SJSA1 (cell line): ENCODE data around the gene UBIAD1. TPM values are rescaled to one million over a fixed set of nuclear protein-coding genes. Genes with fewer than 3 reads are reported as not detected.

ENCODE experiments used
- DNase-seq, 2 experiments: peaks; one replicate each; pipeline ENCODE4 v3.0.0-alpha.2; 2015 to 2020; ENCODE audit warnings: low spot score in 2 of 2, low read depth in 1 of 2
- H3K27ac ChIP-seq: fragments of 250-450 bp; sonication (Bioruptor Pico); 2 replicates; pipeline ENCODE4 v1.5.1; 2020; ENCODE audit warnings: mild to moderate bottlenecking, moderate library complexity
- H3K27me3 ChIP-seq: fragments of 250-450 bp; sonication (Bioruptor Pico); replicated peaks from 2 replicates; pipeline ENCODE4 v1.5.1; 2020; ENCODE audit warnings: mild to moderate bottlenecking, moderate library complexity
- H3K36me3 ChIP-seq: fragments of 250-450 bp; sonication (Bioruptor Pico); 2 replicates; pipeline ENCODE4 v1.5.1; 2020; ENCODE audit warnings: mild to moderate bottlenecking
- H3K4me1 ChIP-seq: fragments of 250-450 bp; sonication (Bioruptor Pico); replicated peaks from 2 replicates; pipeline ENCODE4 v1.6.1; 2021; ENCODE audit warnings: mild to moderate bottlenecking
- H3K4me3 ChIP-seq: fragments of 250-450 bp; sonication (Bioruptor Pico); 2 replicates; pipeline ENCODE4 v1.5.1; 2020; ENCODE audit warnings: mild to moderate bottlenecking
- H3K9me3 ChIP-seq: fragments of 250-450 bp; sonication (Bioruptor Pico); replicated peaks from 2 replicates; pipeline ENCODE4 v1.5.1; 2020; ENCODE audit warnings: mild to moderate bottlenecking
- total RNA-seq: library from RNA; depleted of rRNA; stranded (reverse); fragments of >200 nt; shearing (Covaris generic); gene quantifications from 2 replicates; pipeline ENCODE4 v1.2.3, GENCODE V29; 2014

UBIAD1 gene
- total RNA-seq, 1 experiment from 2014 or later: 12.3 TPM

- H3K27ac ChIP-seq: no peak overlapping the region
- no peaks in the 10 kb centered on the region for H3K36me3 ChIP-seq
- DNase-seq: no peak
- peaks cover 25% of the 10 kb centered on the region; the same call in 1 of the 2 replicates for H3K27me3 ChIP-seq
- H3K4me3 ChIP-seq: no peak overlapping the region
- no peaks in the 10 kb centered on the region for H3K9me3 ChIP-seq
- no peaks in the 10 kb centered on the region for H3K4me1 ChIP-seq
Observed at GRCh38 chr1:11308699-11309224, 35.8 kb downstream of the UBIAD1 start.

DNA sequence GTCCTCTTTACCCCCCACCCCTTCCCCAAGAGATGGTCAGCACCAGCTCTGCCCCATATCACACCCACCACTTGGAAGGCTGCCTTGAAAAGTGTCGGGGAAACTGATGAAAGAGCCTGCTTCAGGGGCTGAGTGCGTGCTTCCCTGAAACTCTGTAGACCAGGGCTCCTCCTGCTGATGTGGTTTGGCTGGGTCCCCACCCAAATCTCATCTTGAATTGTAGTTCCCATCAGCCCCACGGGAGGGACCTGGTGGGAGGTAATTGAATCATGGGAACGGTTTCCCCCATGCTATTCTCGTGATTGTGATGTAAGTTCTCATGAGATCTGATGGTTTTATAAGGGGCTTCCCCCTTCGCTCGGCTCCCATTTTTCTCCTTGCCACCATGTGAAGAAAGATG, 36.4 kb downstream of the UBIAD1 start:
- Histone ChIP-seq H3K27me3 (peaks cover 25% of the 10 kb centered on the region), H3K4me3 (no peak overlapping the region), H3K9me3 (no peaks in the 10 kb centered on the region), H3K27ac (no peak overlapping the region), H3K4me1 (no peaks in the 10 kb centered on the region), H3K36me3 (no peaks in the 10 kb centered on the region)
- DNase-seq: no peak

- no peak for DNase-seq
- H3K27ac ChIP-seq: no peak overlapping the region
- no peak overlapping the region for H3K4me3 ChIP-seq
Observed at GRCh38 chr1:11311816-11312755, 39.1 kb downstream of the UBIAD1 start.

DNA sequence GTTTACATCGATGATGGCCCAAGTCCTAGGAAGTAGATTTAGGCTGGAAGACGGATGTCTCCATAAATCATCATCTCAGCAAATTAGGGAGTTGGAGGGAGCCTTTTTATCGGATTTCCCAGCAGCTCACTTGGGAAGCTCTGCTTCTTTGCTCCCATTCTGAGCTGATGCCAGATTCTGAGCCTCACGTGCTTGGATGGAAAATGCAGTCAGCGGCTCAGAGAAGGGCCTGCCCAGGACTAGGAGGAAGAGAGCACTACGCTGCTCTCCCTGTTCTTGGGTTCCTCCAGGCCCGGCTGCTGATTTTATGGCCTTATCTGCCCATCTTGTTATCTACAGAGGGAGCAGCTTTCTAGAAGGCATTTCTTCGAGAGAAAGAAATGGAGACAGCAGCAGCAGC, 42.0 kb downstream of the UBIAD1 start:
- Histone ChIP-seq H3K4me3 (no peak overlapping the region), H3K27ac (no peak overlapping the region), H3K27me3 (peaks cover 25% of the 10 kb centered on the region), H3K9me3 (no peaks in the 10 kb centered on the region), H3K36me3 (no peaks in the 10 kb centered on the region), H3K4me1 (no peaks in the 10 kb centered on the region)
- no peak for DNase-seq

More at GRCh38 chr1:11311816-11312755, 39.1 kb downstream of the UBIAD1 start:
- no peaks in the 10 kb centered on the region for H3K9me3 ChIP-seq
- H3K36me3 ChIP-seq: no peaks in the 10 kb centered on the region
- no peaks in the 10 kb centered on the region for H3K4me1 ChIP-seq
- peaks cover 37% of the 10 kb centered on the region for H3K27me3 ChIP-seq

- Histone ChIP-seq H3K27ac (no peak overlapping the region), H3K36me3 (no peaks in the 10 kb centered on the region), H3K9me3 (no peaks in the 10 kb centered on the region), H3K4me1 (no peaks in the 10 kb centered on the region), H3K4me3 (no peak overlapping the region), H3K27me3 (peaks cover 19% of the 10 kb centered on the region)
- no peak for DNase-seq
Observed at GRCh38 chr1:11316701-11317100, 43.7 kb downstream of the UBIAD1 start.

- DNase-seq: no peak
Observed at GRCh38 chr1:11318982-11319381, 46.0 kb downstream of the UBIAD1 start.

GRCh38 chr1:11320153-11320936, 47.3 kb downstream of the UBIAD1 start:
- Histone ChIP-seq H3K4me1 (no peaks in the 10 kb centered on the region), H3K4me3 (no peak overlapping the region), H3K36me3 (no peaks in the 10 kb centered on the region), H3K9me3 (no peaks in the 10 kb centered on the region), H3K27ac (no peak overlapping the region), H3K27me3 (peaks cover 30% of the 10 kb centered on the region; the same call in 1 of the 2 replicates)
- no peak for DNase-seq

More at GRCh38 chr1:11318982-11319381, 46.0 kb downstream of the UBIAD1 start:
- H3K36me3 ChIP-seq: no peaks in the 10 kb centered on the region
- no peaks in the 10 kb centered on the region for H3K4me1 ChIP-seq
- no peak overlapping the region for H3K27ac ChIP-seq
- H3K9me3 ChIP-seq: no peaks in the 10 kb centered on the region
- no peak overlapping the region for H3K4me3 ChIP-seq
- H3K27me3 ChIP-seq: peaks cover 23% of the 10 kb centered on the region

DNA sequence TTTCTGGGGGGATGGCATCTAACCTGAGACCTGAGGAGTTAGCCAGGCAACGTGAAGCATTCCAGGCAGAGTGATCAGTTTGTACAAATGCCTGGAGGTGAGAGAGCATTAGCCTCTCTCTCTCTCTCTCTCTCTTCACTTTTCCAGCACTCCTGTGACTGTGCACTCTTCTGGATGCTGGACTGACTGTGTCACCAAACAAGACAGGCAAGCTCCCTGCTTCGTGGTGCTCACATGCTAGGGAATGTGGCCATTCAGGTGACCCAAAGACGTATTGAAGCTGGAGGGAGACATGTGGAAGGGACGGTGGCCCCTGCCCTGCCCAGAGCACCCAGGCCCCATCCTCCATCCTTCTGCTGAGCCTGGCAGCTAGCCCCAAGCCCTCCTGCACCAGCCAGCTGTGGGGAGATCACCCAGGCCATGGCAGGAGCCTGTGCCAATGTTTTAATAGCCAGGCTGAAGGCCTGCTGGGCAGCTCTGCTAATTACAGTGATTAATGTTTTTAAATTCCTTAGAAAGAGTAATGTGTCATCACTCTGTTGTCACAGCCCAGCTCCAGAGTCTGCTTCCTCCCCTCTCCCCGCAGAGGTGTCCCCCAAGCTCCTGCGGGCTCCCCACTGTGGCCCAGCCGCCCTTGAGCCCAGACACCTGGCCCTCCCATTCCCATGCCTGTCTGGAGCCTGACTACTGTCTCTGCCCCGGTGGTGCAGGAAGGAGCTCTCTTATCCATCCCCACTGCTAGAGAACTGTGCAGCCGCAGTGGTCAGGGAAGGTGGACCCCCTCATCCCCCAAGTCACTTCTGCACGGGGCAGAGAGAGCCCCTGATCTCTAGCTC, 48.9 kb downstream of the UBIAD1 start:
- Histone ChIP-seq H3K27ac (no peak overlapping the region), H3K9me3 (no peaks in the 10 kb centered on the region), H3K27me3 (peaks cover 24% of the 10 kb centered on the region), H3K4me3 (no peak overlapping the region), H3K36me3 (no peaks in the 10 kb centered on the region), H3K4me1 (no peaks in the 10 kb centered on the region)
- DNase-seq: no peak

DNA sequence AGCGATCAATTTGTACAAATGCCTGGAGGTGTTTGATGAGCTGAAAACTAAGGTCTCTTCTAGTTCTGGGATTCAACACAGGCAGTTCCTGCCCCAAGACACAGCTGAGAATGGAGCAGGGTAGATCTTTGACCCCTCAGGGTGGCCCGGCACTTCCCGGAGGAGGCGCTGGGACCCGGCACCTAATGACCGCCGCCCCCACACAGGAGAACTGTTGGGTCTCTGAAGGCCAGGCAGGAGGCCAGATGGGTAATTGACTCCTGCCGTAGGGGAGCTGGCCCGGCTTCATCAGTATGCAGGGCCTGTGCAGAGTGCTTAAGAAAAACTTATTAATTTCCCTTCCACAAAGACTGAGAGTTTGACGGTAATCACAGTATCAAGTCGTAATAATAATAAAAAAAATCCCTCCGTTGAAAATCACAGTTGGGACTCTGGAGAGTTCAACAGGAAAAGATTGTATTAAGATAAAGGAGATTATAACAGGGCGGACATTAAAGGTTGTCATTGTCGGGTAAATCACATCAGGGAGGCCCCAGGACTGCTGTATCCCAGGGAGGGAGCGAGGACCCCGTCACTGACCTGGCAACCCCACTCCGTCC, 51.7 kb downstream of the UBIAD1 start:
- no peaks in the 10 kb centered on the region for H3K9me3 ChIP-seq
- DNase-seq: no peak
- H3K27me3 ChIP-seq: peaks cover 26% of the 10 kb centered on the region
- no peaks in the 10 kb centered on the region for H3K36me3 ChIP-seq
- H3K4me1 ChIP-seq: no peaks in the 10 kb centered on the region
- H3K27ac ChIP-seq: no peak overlapping the region
- no peak overlapping the region for H3K4me3 ChIP-seq

DNA sequence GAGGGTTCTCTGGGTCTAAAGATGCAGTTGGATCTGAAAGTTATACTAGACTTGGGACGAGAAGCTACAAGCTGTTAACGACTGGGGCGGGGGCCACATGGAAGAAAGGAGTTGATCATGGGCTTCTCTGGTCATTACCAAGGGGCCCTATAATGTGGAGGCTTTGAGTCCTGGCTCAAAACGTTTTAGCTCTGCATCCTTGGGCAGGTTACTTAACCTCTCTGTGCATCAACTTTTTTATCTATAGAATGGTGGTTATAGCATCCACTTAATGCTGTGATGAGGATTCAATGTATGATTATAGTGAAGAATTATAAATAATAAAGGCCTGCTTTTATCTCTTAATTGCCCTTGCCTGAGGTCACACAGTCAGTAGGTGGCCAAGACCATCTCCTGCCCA, 53.1 kb downstream of the UBIAD1 start:
- no peak for DNase-seq
- Histone ChIP-seq H3K9me3 (no peaks in the 10 kb centered on the region), H3K27ac (no peak overlapping the region), H3K36me3 (no peaks in the 10 kb centered on the region), H3K27me3 (peaks cover 27% of the 10 kb centered on the region), H3K4me3 (no peak overlapping the region), H3K4me1 (no peaks in the 10 kb centered on the region)

DNA sequence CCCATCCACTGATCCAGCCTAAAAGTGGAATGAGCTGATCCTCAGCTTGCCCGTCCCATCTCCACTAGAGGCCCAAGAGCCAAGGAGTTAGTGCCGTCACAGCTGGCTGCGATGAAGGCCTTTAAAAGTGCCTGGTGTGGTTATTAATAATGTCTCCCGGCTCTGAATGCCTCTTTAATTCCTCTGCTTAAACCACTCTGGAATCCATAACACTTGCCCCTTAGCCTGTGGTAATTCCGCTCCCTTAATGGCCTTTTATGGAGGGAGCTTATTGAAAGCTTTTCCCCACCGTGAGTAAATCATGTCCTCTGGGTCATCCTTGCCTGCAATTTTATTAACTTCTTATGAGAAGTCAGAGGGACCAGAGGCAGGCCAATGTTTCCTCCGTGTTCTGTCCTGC, 55.4 kb downstream of the UBIAD1 start:
- H3K27ac ChIP-seq: no peak overlapping the region
- H3K4me3 ChIP-seq: no peak overlapping the region
- peaks cover 36% of the 10 kb centered on the region for H3K27me3 ChIP-seq
- no peaks in the 10 kb centered on the region for H3K4me1 ChIP-seq
- H3K36me3 ChIP-seq: no peaks in the 10 kb centered on the region
- no peaks in the 10 kb centered on the region for H3K9me3 ChIP-seq
- DNase-seq: no peak

- peaks cover 23% of the 10 kb centered on the region for H3K27me3 ChIP-seq
- no peaks in the 10 kb centered on the region for H3K4me1 ChIP-seq
- H3K36me3 ChIP-seq: no peaks in the 10 kb centered on the region
- H3K4me3 ChIP-seq: no peak overlapping the region
- no peak overlapping the region for H3K27ac ChIP-seq
- no peak for DNase-seq
- no peaks in the 10 kb centered on the region for H3K9me3 ChIP-seq
Observed at GRCh38 chr1:11330411-11330810, 57.4 kb downstream of the UBIAD1 start.
